Stimulated activated CD4-positive, alpha-beta T cell treated with anti-CD3 and anti-CD28 coated beads, Interleukin-4, amount 100 ng/mL, for 4 hours (primary cell): ENCODE data around the gene SH3PXD2B.
"Not testable (repeated sequence)": the region's sequence is repeated elsewhere in the genome, so short reads cannot be mapped to it uniquely, and the experiment has no call there.

Source experiments
- DNase-seq, 2 experiments: peaks; one replicate each; pipeline ENCODE4 v3.0.0-alpha.2; 2020

Gene SH3PXD2B

DNA sequence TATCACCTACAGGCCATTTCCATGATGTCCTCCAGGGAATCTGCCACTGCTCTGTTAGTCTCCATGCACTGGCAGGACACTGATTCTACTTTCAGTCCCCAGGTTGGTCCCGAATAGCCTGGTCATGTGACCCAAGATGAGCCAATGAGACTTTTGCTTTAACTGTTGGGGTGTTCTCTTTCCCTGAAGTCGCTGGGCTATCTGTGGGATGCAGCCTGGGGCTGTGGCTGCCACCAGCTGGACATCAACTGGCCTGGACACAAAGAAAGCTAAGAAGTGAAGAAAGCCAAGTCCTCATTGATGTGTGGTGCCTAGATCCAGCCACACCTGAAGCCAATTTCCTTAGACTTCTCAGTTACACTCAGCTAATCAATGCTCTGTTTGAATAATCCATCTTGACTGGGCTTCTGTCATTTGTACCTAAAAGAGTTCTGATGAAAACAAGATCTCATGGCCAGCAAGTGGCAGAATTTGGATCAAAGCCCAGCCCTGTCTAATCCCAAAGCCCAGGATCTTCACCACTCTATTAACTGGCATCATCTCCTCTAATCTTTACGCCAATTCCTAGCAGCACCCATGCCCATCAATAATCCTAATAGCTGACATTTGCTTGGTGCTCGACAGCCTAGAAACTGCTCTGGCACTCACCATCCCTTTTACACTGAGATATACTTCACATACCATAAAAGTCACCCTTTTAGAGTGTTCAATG, 37.0 kb downstream of the SH3PXD2B start:
- DNase-seq = no peak

- DNase-seq = no peak
Measured at GRCh38 chr5:172415362-172416275, 38.7 kb downstream of the SH3PXD2B start.

- no peak for DNase-seq
Measured at GRCh38 chr5:172414531-172415361, 39.6 kb downstream of the SH3PXD2B start.

- no peak for DNase-seq
Measured at GRCh38 chr5:172413601-172414171, 40.6 kb downstream of the SH3PXD2B start.

DNA sequence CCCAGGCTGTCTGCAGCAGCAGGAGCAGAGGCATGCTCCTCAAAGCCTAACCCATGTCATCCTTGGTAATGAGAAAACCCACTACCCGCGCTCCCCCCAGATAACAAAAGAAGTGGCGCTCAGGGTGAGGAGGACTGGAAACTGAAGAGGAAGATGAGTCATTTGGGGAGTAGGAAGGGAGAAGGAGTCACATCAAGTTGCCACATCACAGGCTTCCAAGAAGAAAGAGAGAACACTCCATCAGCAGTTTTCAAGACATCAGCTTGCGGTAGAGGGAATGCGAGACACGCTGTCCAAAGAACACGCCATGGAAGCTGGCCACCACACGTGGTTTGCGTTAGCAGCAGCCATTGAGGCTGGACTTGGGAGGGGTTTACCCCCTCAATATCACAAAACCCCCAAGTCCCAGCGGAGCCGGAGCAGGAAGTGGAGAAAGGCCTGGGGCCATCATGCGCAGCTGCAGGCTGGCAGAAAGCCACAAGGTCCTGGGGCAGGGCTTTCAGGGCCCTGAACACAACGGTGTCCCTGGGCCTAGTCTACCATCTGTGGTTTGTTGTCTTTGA, 41.5 kb downstream of the SH3PXD2B start:
- DNase-seq = no peak

- no peak for DNase-seq
Measured at GRCh38 chr5:172411484-172412072, 42.7 kb downstream of the SH3PXD2B start.

DNA sequence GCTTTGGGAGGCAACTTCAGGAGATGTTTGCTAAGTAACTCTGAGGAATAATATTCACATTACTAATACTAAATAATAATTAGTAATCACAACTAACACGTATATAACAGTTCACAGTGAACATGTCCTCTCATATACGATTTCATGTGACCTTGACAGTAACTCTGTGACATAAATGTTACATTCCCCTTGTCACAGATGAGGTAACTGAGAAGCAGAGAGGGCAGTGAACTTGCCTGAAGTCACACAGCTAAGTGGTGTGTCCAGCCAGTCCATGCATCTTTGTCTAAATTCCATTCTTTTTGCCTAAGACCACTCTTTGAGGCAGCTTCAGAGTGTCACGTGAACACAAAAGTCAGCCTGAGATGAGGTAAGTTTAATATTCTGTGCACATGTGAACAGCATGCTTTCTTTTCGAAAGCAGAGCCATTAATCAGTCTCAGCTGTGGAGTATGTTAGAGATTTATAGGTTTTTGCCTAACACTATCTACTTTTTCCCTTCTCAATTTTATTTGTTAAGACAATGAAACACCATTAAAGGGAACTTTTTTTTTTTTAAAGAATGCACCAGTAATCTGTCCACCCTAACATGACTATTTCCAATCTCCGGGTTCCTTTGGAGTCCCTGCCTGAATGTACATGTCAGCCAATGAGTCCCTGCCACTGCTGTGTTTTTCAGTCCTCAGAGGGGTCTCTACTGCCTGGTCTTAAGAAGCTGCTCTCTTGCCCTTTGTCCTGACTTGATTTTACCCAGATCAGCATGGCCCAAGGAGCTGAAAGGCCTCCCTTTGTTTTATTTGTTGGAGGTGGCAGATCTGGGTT, 43.5 kb downstream of the SH3PXD2B start:
- DNase-seq = no peak

GRCh38 chr5:172410160-172410559, 44.2 kb downstream of the SH3PXD2B start:
- no peak for DNase-seq

- DNase-seq = not testable (repeated sequence)
Measured at GRCh38 chr5:172409477-172409876, 44.8 kb downstream of the SH3PXD2B start.

GRCh38 chr5:172407822-172408221, 46.5 kb downstream of the SH3PXD2B start:
- DNase-seq = no peak

DNA sequence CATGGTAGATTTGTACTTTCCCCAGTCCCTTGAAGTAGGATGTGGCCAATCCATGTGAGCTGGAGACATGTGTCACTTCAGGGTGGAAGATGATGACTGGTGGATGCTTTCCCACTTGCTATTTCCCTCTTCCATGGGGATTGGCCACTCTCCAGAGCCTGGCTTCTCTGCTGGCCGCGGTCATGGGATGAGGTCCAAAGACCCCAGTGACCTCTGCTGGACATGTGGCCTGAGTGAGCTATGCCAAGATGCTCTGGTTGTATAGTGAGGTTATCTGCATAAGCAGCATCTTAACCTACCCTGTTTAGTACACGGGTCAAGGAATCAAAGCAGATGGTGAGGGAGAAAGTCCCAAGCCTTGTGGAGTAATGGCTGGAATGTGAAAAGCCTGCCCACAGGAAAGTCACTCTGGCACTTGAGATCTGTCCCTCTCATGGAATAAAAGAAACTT, 47.1 kb downstream of the SH3PXD2B start:
- DNase-seq = no peak

- DNase-seq = no peak
Measured at GRCh38 chr5:172405226-172406107, 48.9 kb downstream of the SH3PXD2B start.

GRCh38 chr5:172404746-172405145, 49.6 kb downstream of the SH3PXD2B start:
- DNase-seq = no peak

DNA sequence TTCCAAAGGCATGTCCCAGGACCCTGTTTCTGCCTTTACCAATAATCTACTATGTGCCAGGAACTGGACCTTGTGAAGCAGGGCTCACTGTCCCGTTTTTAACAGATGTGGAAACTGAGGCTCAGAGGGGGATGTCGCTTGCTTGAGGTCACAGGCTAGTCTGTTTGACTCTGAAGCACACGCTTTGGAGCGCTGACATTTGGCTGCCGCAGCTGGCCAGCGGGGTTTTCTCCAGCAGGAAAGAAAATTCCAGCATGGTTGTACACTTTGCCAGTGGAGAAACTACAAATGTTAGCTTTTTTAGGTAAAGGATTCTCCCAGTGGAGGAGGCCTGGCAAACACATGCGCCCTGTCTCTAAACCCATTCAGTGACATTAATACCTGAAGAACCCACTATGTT, 50.5 kb downstream of the SH3PXD2B start:
- no peak for DNase-seq

GRCh38 chr5:172403189-172403796, 51.0 kb downstream of the SH3PXD2B start:
- no peak for DNase-seq

DNA sequence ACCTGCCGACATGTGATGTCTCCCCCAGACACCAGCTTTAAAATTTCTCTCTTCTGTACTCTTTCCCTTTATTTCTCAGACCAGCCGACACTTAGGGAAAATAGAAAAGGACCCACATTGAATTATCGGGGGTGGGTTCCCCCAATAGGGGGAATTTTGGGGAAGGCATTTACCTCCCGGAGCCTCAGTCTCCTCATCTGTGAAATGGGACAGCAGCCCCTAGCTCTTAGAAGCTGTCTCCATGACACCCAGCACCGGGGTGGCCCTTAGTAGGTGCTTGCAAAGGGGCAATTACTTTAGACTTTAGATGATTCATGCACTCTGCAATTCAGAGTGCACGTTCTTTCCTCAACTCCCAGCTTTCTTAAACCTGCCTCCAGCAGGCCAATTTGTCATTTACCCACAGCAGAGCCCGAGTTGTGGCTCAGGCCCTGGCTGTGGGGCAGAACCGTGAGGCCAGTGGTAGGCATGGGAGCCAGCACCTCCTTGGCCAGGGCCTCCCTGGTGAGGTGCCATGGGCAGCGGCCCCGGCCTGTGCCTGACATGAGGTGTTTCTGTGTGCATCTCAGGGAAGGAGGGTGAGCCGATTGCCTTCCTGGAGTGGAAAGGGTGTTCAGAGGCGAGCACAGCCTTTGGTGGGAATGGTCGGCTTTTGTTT, 51.7 kb downstream of the SH3PXD2B start:
- DNase-seq = no peak

DNA sequence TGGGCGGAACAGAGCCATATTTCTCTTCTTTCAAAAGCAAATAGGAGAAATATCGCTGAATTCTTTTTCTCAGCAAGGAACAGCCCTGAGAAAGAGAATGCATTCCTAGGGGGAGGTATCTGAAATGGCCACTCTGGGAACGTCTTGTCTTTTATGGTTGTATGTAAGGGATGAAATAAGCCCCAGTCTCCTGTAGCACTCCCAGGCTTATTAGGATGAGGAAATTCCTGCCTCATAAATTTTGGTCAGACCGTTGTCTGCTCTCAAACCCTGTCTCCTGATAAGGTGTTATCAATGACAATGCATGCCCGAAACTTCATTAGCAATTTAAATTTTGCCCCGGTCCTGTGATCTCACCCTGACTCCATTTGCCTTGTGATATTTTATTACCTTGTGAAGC, 52.3 kb downstream of the SH3PXD2B start:
- DNase-seq = not testable (repeated sequence)

- DNase-seq = no peak
Measured at GRCh38 chr5:172399826-172400225, 54.5 kb downstream of the SH3PXD2B start.

- DNase-seq = no peak
Measured at GRCh38 chr5:172399336-172399735, 55.0 kb downstream of the SH3PXD2B start.
